Sciatic nerve (tissue), 2 donors: ENCODE results near the gene PARP14. TPM values are rescaled to one million over a fixed set of nuclear protein-coding genes. Genes with fewer than 3 reads are reported as not detected.
"Not testable (repeated sequence)": the region's sequence is repeated elsewhere in the genome, so short reads cannot be mapped to it uniquely, and the experiment has no call there.

Source experiments
- ATAC-seq: fragments of 200-7000 bp; cut with Tn5 transposase; one replicate; pipeline ENCODE4 v1.9.1; 2020; ENCODE audit warnings: mild to moderate bottlenecking, moderate library complexity
- DNase-seq: peaks from one replicate; pipeline ENCODE4 v3.0.0-alpha.2; 2020; ENCODE audit warnings: low spot score
- intact Hi-C: fragments of 100-400 bp; cut with DNase I; formaldehyde crosslinking; loops from one replicate; pipeline ENCODE4 v1.14.2; 2022
- total RNA-seq: library from RNA; stranded (reverse); fragmentation: NEBNext Ultra II Directional; extraction: Animal tissue kit (Norgen Biotek cat#: 25700); gene quantifications from one replicate; pipeline ENCODE4 v1.2.1, GENCODE V29; 2021
- donor health status: DM: no; HTN: no; CAD: no.
- donor health status: DM: no; HTN: no; CAD: no.

PARP14 gene
- total RNA-seq, 1 donor from 2014 or later: 58.4 TPM

DNA sequence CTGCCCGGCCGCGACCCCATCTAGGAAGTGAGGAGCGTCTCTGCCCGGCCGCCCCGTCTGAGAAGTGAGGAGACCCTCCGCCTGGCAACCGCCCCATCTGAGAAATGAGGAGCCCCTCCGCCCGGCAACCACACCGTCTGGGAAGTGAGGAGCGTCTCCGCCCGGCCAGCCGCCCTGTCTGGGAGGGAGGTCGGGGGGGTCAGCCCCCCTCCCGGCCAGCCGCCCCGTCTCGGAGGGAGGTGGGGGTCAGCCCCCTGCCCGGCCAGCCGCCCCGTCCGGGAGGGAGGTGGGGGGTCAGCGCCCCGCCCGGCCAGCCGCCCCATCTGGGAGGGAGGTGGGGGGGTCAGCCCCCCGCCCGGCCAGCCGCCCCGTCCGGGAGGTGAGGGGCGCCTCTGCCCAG, 66.7 kb downstream of the PARP14 start:
- DNase-seq, ATAC-seq, intact Hi-C loops: not testable (repeated sequence)

DNA sequence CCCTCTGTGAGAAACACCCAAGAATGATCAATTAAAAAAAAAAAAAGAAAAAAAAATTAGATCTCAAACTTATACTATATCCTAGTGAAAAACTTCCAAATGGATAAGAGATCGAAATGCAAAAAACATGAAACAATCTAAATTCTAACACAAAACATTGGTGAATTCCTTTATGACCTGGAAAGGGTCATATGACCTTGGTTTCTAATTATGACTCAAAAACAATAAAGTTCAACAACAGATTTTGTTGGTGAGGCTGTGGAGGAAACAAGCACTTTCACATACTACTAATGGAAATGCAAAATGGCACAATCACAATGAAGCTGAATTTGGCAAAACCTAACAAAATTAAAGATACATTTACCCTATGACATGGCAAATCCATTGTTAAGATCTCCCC, 67.7 kb downstream of the PARP14 start:
- DNase-seq (no peak), ATAC-seq (no peak)
- intact Hi-C loops: no loop called here

DNA sequence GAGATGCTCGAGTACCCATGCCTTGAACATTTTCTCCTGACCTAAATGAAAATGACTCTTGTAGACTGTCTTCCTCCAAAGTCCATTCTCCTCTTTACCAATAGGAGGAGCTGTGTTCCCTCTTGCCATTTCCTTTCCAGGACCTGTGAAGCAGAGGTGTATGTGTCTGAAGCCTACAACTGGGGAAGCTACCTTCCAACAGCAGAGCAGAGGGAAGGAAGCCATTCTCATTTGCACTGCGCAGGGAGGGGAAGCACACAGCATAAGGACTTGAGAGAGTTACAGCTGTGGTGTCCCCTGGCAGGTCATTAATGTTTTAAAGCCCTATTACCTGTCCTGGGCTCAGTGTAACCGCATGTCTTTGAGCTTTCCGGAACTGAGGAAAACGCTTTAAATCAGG, 74.3 kb downstream of the PARP14 start:
- intact Hi-C loops: no loop called here
- ATAC-seq (no peak), DNase-seq (no peak)

DNA sequence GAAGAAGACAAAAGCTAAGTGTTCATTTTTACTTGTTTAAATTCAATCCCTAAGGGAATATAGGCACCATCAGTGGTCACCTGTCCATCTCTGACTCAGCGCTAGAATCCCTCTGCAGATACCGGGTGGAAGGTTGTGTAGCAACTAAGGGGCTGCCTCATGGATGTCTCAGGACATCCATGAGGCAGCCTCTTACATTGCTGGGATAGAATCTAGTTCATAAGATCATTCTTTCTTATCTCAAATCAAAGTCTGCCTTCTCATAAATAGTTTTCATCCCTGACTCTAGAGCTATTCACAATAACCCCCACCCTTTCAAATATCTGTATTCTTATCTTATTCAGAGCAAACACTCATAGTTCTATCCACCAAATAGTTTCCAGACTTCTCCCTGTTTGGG, 74.9 kb downstream of the PARP14 start:
- DNase-seq (no peak), ATAC-seq (no peak)
- intact Hi-C loops: no loop called here

DNA sequence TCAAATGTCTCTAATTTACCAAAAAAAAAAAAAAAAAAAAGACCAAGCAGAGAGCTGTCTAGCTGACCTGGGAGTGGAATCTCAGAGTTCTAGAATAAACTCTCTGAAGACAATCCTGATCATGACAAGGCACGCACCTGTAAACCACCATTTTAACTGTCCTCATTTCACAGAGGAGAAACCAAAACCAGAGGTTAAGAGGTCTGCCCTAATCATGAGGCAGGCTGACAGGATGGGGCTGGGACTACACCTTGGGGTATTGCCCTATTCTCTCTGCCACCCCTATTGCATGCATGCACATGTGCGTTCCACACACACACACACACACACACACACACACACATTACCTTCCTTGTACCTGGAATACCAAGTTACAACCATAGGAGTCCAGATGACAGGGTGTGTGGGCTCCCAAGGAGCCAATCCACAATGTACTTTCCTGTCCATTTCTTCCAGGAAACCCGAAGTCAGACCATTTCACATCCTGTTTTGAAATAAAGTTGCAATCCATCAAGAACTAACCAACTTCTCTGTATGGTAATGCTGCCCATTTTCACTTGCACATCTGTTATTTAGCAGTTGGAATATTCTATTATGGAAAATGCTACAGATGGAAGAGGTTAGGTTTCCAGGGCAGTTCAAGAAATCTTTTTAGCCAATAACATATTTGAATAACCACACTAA, 78.4 kb downstream of the PARP14 start:
- no peak for ATAC-seq
- no peak for DNase-seq
- intact Hi-C loops: no loop called here

DNA sequence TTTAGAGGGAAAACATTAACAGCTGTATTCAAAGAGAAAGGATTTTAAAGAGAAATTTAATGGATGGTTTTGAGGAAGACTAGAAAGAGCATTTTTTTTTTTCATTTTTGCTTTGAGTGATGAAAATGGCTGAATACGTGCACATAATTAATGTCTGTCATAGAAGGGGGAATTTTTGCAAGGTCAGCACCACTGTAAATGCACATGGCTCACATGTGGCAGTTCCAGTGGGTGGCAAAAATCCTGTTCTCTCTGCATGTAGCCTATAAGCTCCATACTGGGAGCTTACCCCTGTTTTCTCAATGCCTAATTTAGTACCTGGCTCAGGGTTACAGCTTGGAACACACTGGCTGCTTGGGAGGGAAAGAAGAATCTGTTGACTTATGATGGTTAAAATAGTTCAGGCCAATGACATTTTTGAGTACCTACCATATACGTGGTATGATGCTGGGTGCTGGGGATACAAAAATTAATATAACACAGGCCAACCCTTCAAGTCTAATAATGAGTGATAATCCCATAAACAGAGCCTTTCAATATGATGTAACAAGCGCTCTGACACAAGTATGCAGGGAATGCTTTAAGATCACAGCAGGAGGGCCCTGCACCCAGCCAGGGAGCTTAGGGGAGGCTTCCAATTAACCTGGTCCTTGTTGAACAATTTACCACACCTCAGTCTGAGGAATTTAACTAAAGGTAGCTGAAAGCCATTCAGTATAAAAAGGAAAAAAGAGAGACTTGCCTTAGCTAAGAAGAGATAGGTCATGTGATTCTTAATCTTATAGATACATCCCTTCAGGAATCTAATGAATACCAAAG, 80.0 kb downstream of the PARP14 start:
- intact Hi-C loops: no loop called here
- DNase-seq (no peak), ATAC-seq (no peak)

DNA sequence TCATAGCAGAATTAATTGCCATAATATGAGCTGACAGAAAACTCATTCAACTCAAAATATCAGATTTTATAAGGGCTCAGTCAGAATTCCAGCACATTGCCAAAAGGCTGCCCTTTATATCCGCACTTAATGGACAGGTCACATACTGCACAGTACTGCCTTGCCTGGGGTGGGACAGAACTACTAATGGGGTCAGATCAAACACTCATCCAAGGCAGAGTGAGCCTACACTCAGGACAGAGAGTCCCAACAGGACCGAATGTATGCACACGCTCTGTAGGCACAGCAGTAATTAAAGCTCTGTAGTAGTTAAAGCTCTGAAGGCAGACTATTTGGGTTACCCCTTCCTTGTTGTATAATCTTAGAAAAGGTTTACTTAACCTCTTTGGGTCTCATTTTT, 85.8 kb downstream of the PARP14 start:
- ATAC-seq: no peak
- intact Hi-C loops: no loop called here
- no peak for DNase-seq

DNA sequence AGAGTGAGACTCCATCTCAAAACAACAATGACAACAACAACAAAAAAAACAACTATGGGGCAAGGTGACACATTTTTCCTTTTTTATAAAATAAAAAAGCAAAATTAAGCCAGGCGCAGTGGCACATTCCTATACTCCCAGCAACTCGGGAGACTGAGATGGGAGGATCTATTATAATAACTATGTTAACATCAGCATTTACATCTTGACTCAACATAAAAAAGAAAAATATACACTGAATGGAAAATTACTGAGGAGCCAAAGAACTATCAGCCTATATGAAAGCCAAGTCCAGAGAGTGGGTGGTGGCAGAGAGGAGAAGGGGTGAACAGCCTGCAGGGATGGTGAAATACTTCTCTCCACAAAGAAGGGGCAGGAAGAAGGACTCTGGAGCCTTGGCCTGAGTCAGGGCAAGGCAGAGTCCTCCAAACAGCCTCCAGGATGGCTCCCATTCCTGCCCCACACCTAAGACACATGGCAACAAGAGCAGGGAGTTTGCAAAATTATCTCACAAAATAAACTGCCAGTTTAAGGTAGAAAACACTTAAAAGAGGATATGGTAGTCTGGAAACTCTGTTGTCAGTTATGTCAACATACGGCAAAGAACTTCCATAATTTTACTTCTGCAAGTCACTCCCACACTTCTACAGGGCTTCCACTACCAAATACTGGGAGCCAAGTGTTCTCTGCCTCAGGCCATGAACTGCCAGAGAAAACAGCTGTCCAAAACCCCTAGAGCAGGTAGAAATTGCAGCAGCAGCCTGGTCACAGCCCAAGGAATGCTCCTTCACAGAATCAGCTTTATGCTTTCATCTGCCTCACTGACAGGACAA, 87.1 kb downstream of the PARP14 start:
- intact Hi-C loops: no loop called here
- DNase-seq: no peak
- ATAC-seq: peak; percentile 45

- no peak for ATAC-seq
- intact Hi-C loops: no loop called here
- no peak for DNase-seq
These were observed 90.0 kb downstream of the PARP14 start for GRCh38 chr3:122770521-122771202.

- intact Hi-C loops: no loop called here
- no peak for DNase-seq
- no peak for ATAC-seq
These were observed 92.2 kb downstream of the PARP14 start for GRCh38 chr3:122772827-122773226.

GRCh38 chr3:122773944-122774509, 93.4 kb downstream of the PARP14 start:
- DNase-seq (no peak), ATAC-seq (no peak)
- intact Hi-C loops: no loop called here

GRCh38 chr3:122774564-122774963, 93.9 kb downstream of the PARP14 start:
- no peak for ATAC-seq
- no peak for DNase-seq
- intact Hi-C loops: no loop called here

GRCh38 chr3:122776675-122777468, 96.2 kb downstream of the PARP14 start:
- ATAC-seq (no peak), DNase-seq (no peak)
- intact Hi-C loops: no loop called here

DNA sequence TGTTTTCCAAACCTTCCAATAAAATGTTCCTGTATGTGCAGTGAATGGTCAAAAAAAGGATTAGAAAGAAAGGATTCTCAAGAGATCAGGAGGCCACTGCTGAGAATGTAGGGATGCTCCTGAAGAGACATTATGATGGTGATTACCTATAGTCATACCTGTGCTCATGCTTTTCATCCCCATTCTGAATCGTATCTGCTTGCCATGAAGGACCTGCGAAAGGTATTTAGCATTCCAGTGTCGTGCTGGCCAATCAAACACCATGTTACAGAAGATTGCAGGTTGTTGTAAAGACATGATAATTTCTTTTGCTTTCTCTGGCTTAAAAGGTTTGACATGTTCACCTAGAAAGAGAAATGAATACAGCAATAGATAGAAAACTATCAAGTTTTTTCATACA, 96.9 kb downstream of the PARP14 start:
- no peak for DNase-seq
- intact Hi-C loops: no loop called here
- ATAC-seq: no peak
